HG02981 (cell line): Measurements from ENCODE around the gene ALG10.
"Not testable (repeated sequence)": the region's sequence is repeated elsewhere in the genome, so short reads cannot be mapped to it uniquely, and the experiment has no call there.

ENCODE experiments used
- ATAC-seq: cut with Tn5 transposase; IDR thresholded peaks from one replicate; pipeline ENCODE4 v1.9.1; 2021; ENCODE audit warnings: mild to moderate bottlenecking, moderate library complexity; ENCODE audit not compliant: unreplicated experiment

The ALG10 gene

GRCh38 chr12:34022079-34022830 lies at the start of gene ALG10:
TSS of gene ALG10 (plus strand) at chr12:34022496. CDS start at chr12:34022600, 104 bp downstream.
- peak; percentile 99 for ATAC-seq

- ATAC-seq, result not testable (repeated sequence)
These were observed 49.4 kb upstream of the ALG10 start for GRCh38 chr12:33972884-33973283.

- ATAC-seq, result no peak
These were observed 44.4 kb upstream of the ALG10 start for GRCh38 chr12:33977887-33978286.

GRCh38 chr12:33988197-33988805 lies 34.0 kb upstream of the ALG10 start:
- no peak for ATAC-seq

GRCh38 chr12:33988913-33989312 lies 33.4 kb upstream of the ALG10 start:
- ATAC-seq, result no peak

- no peak for ATAC-seq
These were observed 27.2 kb upstream of the ALG10 start for GRCh38 chr12:33994857-33995808.

- ATAC-seq, result not testable (repeated sequence)
These were observed 13.5 kb upstream of the ALG10 start for GRCh38 chr12:34008835-34009234.

- no peak for ATAC-seq
These were observed 5.9 kb upstream of the ALG10 start for GRCh38 chr12:34016361-34016760.

- ATAC-seq, result no peak
These were observed 1.2 kb upstream of the ALG10 start for GRCh38 chr12:34021071-34021470.

- ATAC-seq, result not testable (repeated sequence)
These were observed 5.4 kb downstream of the ALG10 start for GRCh38 chr12:34027661-34028060.

GRCh38 chr12:34030591-34030990 lies 8.3 kb downstream of the ALG10 start:
- ATAC-seq, result no peak

- ATAC-seq, result no peak
These were observed 11.5 kb downstream of the ALG10 start for GRCh38 chr12:34033628-34034296.

- not testable (repeated sequence) for ATAC-seq
These were observed 16.1 kb downstream of the ALG10 start for GRCh38 chr12:34038357-34038756.

GRCh38 chr12:34046570-34046969 lies 24.3 kb downstream of the ALG10 start:
- ATAC-seq, result no peak

- not testable (repeated sequence) for ATAC-seq
These were observed 25.6 kb downstream of the ALG10 start for GRCh38 chr12:34047855-34048254.

- ATAC-seq, result no peak
These were observed 26.4 kb downstream of the ALG10 start for GRCh38 chr12:34048714-34049113.

GRCh38 chr12:34051486-34051885 lies 29.2 kb downstream of the ALG10 start:
- ATAC-seq, result no peak

GRCh38 chr12:34054938-34055337 lies 32.6 kb downstream of the ALG10 start:
- ATAC-seq, result no peak
